Stomach (tissue), 9 donors: Measurements from ENCODE around the gene SH3RF2. TPM values are rescaled to one million over a fixed set of nuclear protein-coding genes. Genes with fewer than 3 reads are reported as not detected.

Experiments
- DNase-seq, 2 donors: peaks; one replicate each; pipeline versions ENCODE4 v3.0.0 to v3.0.0-alpha.2; 2013 to 2019
- H3K27ac ChIP-seq, 5 donors: fragments of 200-600 bp in 4 of 5; sonication (generic) in 4 of 5; one replicate each; pipeline ENCODE4 v1.5.1; 2013 to 2019; ENCODE audit warnings: mild to moderate bottlenecking in 1 of 5, moderate library complexity in 1 of 5
- H3K27me3 ChIP-seq, 3 donors: fragments of 200-600 bp; sonication (generic); one replicate each; pipeline ENCODE4 v1.5.1; 2017 to 2019; ENCODE audit warnings: mixed run types in 1 of 3
- H3K36me3 ChIP-seq, 4 donors: fragments of 200-600 bp; sonication (generic); 1 replicate in 3 of 4; 2 replicates in 1 of 4; pipeline ENCODE4 v1.5.1; 2016 to 2019
- H3K4me1 ChIP-seq, 4 donors: fragments of 200-600 bp; sonication (generic); one replicate each; pipeline ENCODE4 v1.5.1; 2016 to 2019
- H3K4me3 ChIP-seq, 4 donors: fragments of 200-600 bp; sonication (generic) in 3 of 4; one replicate each; pipeline ENCODE4 v1.5.1; 2016 to 2019; ENCODE audit warnings: mild to moderate bottlenecking in 1 of 4
- H3K9me3 ChIP-seq, 4 donors: fragments of 200-600 bp; sonication (generic); one replicate each; pipeline ENCODE4 v1.5.1; 2016 to 2019
- CTCF ChIP-seq, 7 experiments: fragments of 450-650 bp in 4 of 7; fragments of 200-600 bp in 3 of 7; sonication (generic) in 3 of 7; IDR thresholded peaks; one replicate each; pipeline ENCODE4 v1.5.1; 2016 to 2019; ENCODE audit warnings: antibody characterized with exemption in 7 of 7, control low read depth in 2 of 7, mild to moderate bottlenecking in 1 of 7
- EP300 ChIP-seq: sonication (generic); formaldehyde crosslinking; IDR thresholded peaks from one replicate; pipeline ENCODE4 v1.6.1; 2017; ENCODE audit warnings: antibody characterized with exemption
- POLR2A ChIP-seq, 4 donors: fragments of 450-650 bp; IDR thresholded peaks; one replicate each; pipeline ENCODE4 v1.6.1; 2016; ENCODE audit warnings: antibody characterized with exemption in 4 of 4, control low read depth in 2 of 4, mild to moderate bottlenecking in 1 of 4, moderate library complexity in 1 of 4
- POLR2AphosphoS5 ChIP-seq, 3 donors: sonication (generic); formaldehyde crosslinking; IDR thresholded peaks; one replicate each; pipeline ENCODE4 v1.6.1; 2016; ENCODE audit warnings: antibody characterized with exemption in 3 of 3
- WGBS, 5 donors: extraction: QIAGEN DNeasy Blood & Tissue Kit in 3 of 5; methylation state at CpG; one replicate each; pipeline versions ENCODE4 v1.1.5 to v1.1.7; 2013 to 2018; 5-methylcytosine and 5-hydroxymethylcytosine counted together
- intact Hi-C: fragments of 100-400 bp; cut with DNase I; formaldehyde crosslinking; loops from one replicate; pipeline ENCODE4 v1.15.1; 2023; ENCODE audit warnings: low total_unique reads
- polyA plus RNA-seq, 3 donors: library from polyadenylated mRNA; stranded (reverse); fragments of 200-250 nt; gene quantifications; one replicate each; pipeline ENCODE4 v1.2.3, GENCODE V29; 2013
- total RNA-seq, 5 donors: library from RNA; depleted of rRNA; stranded (reverse); fragments of >200 nt; gene quantifications; one replicate each; pipeline versions ENCODE4 v1.1.0 to v1.2.3, GENCODE V29; 2014 to 2016
- donor health status: healthy with polysubstance abuse.
- donor health status: Bipolar disorder and iron deficiency.
- donor health status: healthy.

The SH3RF2 gene
- total and polyA plus RNA-seq, 8 donors: 20.8 to 62.0 (median 40.7) TPM

- no peak overlapping the region for H3K4me3 ChIP-seq
- WGBS, 5 donors: 81 to 90% (median 83%) methylated on average over 3 of the region's 3 CpGs
- no peak overlapping the region for H3K27ac ChIP-seq
- no peaks in the 10 kb centered on the region for H3K36me3 ChIP-seq
- TF ChIP-seq CTCF (IDR thresholded peaks at IDR 0.05) (no peak), EP300 (no peak), POLR2AphosphoS5 (IDR thresholded peaks at IDR 0.05) (no peak), POLR2A (IDR thresholded peaks at IDR 0.05) (no peak)
- intact Hi-C loops: no loop called here
- no peaks in the 10 kb centered on the region for H3K9me3 ChIP-seq
- no peaks in the 10 kb centered on the region for H3K27me3 ChIP-seq
- H3K4me1 ChIP-seq: no peaks in the 10 kb centered on the region
- no peak for DNase-seq
Measured at GRCh38 chr5:146091881-146092280, 155.5 kb downstream of the SH3RF2 start.

- H3K4me1 ChIP-seq: no peaks in the 10 kb centered on the region
- 81 to 95% (median 90%) methylated on average over 6 of the region's 6 CpGs for WGBS, 5 donors
- intact Hi-C loops: no loop called here
- no peaks in the 10 kb centered on the region for H3K36me3 ChIP-seq
- no peak overlapping the region for H3K4me3 ChIP-seq
- no peak overlapping the region for H3K27ac ChIP-seq
- H3K27me3 ChIP-seq: no peaks in the 10 kb centered on the region
- no peak for TF ChIP-seq EP300
- TF ChIP-seq CTCF (IDR thresholded peaks at IDR 0.05): no peak
- no peak for TF ChIP-seq POLR2A (IDR thresholded peaks at IDR 0.05)
- TF ChIP-seq POLR2AphosphoS5 (IDR thresholded peaks at IDR 0.05): no peak
- DNase-seq: no peak
- H3K9me3 ChIP-seq: no peaks in the 10 kb centered on the region
Measured at GRCh38 chr5:146098047-146098446, 161.7 kb downstream of the SH3RF2 start.

- no peaks in the 10 kb centered on the region for H3K27me3 ChIP-seq
Measured at GRCh38 chr5:146101646-146102045, 165.3 kb downstream of the SH3RF2 start.

GRCh38 chr5:146103594-146103993 is 167.2 kb downstream of the SH3RF2 start:
- intact Hi-C loops: no loop called here
- Histone ChIP-seq H3K4me1 (no peaks in the 10 kb centered on the region), H3K27ac (no peak overlapping the region), H3K36me3 (peaks cover 0 to 13% (median 3%) of the 10 kb centered on the region in 4 donors), H3K27me3 (no peaks in the 10 kb centered on the region), H3K9me3 (no peaks in the 10 kb centered on the region), H3K4me3 (no peak overlapping the region)
- TF ChIP-seq POLR2AphosphoS5 (IDR thresholded peaks at IDR 0.05): no peak
- no peak for TF ChIP-seq EP300
- TF ChIP-seq CTCF (IDR thresholded peaks at IDR 0.05): no peak
- no peak for TF ChIP-seq POLR2A (IDR thresholded peaks at IDR 0.05)
- DNase-seq: no peak
- 0 to 94% (median 86%) methylated on average over 1 of the region's 1 CpG for WGBS, 5 donors

More at GRCh38 chr5:146101646-146102045, 165.3 kb downstream of the SH3RF2 start:
- intact Hi-C loops: no loop called here
- Histone ChIP-seq H3K4me1 (no peaks in the 10 kb centered on the region), H3K27ac (no peak overlapping the region), H3K36me3 (peaks cover 0 to 13% (median 3%) of the 10 kb centered on the region in 4 donors), H3K9me3 (no peaks in the 10 kb centered on the region), H3K4me3 (no peak overlapping the region)
- WGBS, 5 donors: 70 to 82% (median 79%) methylated on average over 2 of the region's 2 CpGs
- no peak for DNase-seq
- no peak for TF ChIP-seq CTCF (IDR thresholded peaks at IDR 0.05)
- TF ChIP-seq POLR2A (IDR thresholded peaks at IDR 0.05): no peak
- TF ChIP-seq POLR2AphosphoS5 (IDR thresholded peaks at IDR 0.05): no peak
- no peak for TF ChIP-seq EP300
